HepG2 (cell line): ENCODE data around the gene EPHA1. TPM values are rescaled to one million over a fixed set of nuclear protein-coding genes. Genes with fewer than 3 reads are reported as not detected.
A peak's percentile ranks its signal among the peaks of the same experiment; 100 is the strongest.

ENCODE experiments used
- ELF3 ChIP-seq: IDR thresholded peaks from 2 replicates; pipeline ENCODE4 v1.6.1; 2016; ENCODE audit warnings: missing genetic modification reagents, missing compliant biosample characterization
- SRY ChIP-seq: sonication (generic); formaldehyde crosslinking; IDR thresholded peaks from 2 replicates; pipeline ENCODE4 v1.8.0; 2022; ENCODE audit warnings: mild to moderate bottlenecking, missing genetic modification reagents
- TCF12 ChIP-seq, 2 experiments: fragments of 450-650 bp in 1 of 2; sonication (generic) in 1 of 2; formaldehyde crosslinking in 1 of 2; IDR thresholded peaks; 2 replicates each; pipeline versions ENCODE4 v1.6.1 to v1.8.0; 2017 to 2022; ENCODE audit warnings: antibody characterized with exemption in 1 of 2, mild to moderate bottlenecking in 1 of 2, missing genetic modification reagents in 1 of 2, moderate library complexity in 1 of 2
- ZNF44 ChIP-seq: sonication (generic); formaldehyde crosslinking; IDR thresholded peaks from 2 replicates; pipeline ENCODE4 v1.5.1; 2020; ENCODE audit warnings: mild to moderate bottlenecking, missing genetic modification reagents
- ZNF513 ChIP-seq: sonication (generic); formaldehyde crosslinking; conservative IDR thresholded peaks from 2 replicates; pipeline ENCODE4 v1.5.0; 2020; ENCODE audit warnings: missing genetic modification reagents
- ZXDC ChIP-seq: sonication (generic); formaldehyde crosslinking; IDR thresholded peaks from 2 replicates; pipeline ENCODE4 v1.5.0; 2020; ENCODE audit warnings: mild to moderate bottlenecking, missing genetic modification reagents
- polyA plus RNA-seq, 8 experiments: library from polyadenylated mRNA; depleted of rRNA in 3 of 8; stranded (reverse) in 7 of 8; unstranded in 1 of 8; fragments of >200 nt; fragmentation: Illumina TruSeq in 4 of 8; extraction: Trizol in 4 of 8; gene quantifications; 2 replicates each; pipeline versions ENCODE4 v1.2.1 to v1.2.3, GENCODE V29; 2011 to 2016; ENCODE audit warnings: low read depth in 4 of 8, missing spikeins in 1 of 8, mixed read lengths in 1 of 8; ENCODE audit not compliant: insufficient read depth in 1 of 8
- total RNA-seq, 5 experiments: library from RNA; depleted of rRNA; stranded (reverse); fragments of >200 nt; fragmentation: Illumina TruSeq; extraction: Trizol; gene quantifications; 2 replicates each; pipeline ENCODE4 v1.2.3, GENCODE V29; 2016; ENCODE audit warnings: low read depth in 1 of 5
- TF ChIP-seq, protein P1 (sequence below): sonication (generic); formaldehyde crosslinking; conservative IDR thresholded peaks from 2 replicates; pipeline ENCODE4 v1.8.1; 2023; ENCODE audit warnings: missing genetic modification reagents
- TF ChIP-seq, protein P2 (sequence below): sonication (generic); formaldehyde crosslinking; IDR thresholded peaks from 2 replicates; pipeline ENCODE4 v1.4.0; 2020; ENCODE audit warnings: missing genetic modification reagents, borderline replicate concordance
- TF ChIP-seq, protein P3 (sequence below): sonication (generic); formaldehyde crosslinking; IDR thresholded peaks from 2 replicates; pipeline ENCODE4 v1.9.0; 2021; ENCODE audit warnings: mild to moderate bottlenecking, missing genetic modification reagents

The EPHA1 gene
- total and polyA plus RNA-seq, 2 of the 13 experiments (the other 11 are each of a cell fraction or from before 2014, with no cell fraction given): 4.6 to 17.1 TPM

- TF ChIP-seq, protein P1, sequence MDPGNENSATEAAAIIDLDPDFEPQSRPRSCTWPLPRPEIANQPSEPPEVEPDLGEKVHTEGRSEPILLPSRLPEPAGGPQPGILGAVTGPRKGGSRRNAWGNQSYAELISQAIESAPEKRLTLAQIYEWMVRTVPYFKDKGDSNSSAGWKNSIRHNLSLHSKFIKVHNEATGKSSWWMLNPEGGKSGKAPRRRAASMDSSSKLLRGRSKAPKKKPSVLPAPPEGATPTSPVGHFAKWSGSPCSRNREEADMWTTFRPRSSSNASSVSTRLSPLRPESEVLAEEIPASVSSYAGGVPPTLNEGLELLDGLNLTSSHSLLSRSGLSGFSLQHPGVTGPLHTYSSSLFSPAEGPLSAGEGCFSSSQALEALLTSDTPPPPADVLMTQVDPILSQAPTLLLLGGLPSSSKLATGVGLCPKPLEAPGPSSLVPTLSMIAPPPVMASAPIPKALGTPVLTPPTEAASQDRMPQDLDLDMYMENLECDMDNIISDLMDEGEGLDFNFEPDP (CRISPR knock-in tag): no peak
- TF ChIP-seq ELF3: peak; percentile 56
- TF ChIP-seq, protein P2, sequence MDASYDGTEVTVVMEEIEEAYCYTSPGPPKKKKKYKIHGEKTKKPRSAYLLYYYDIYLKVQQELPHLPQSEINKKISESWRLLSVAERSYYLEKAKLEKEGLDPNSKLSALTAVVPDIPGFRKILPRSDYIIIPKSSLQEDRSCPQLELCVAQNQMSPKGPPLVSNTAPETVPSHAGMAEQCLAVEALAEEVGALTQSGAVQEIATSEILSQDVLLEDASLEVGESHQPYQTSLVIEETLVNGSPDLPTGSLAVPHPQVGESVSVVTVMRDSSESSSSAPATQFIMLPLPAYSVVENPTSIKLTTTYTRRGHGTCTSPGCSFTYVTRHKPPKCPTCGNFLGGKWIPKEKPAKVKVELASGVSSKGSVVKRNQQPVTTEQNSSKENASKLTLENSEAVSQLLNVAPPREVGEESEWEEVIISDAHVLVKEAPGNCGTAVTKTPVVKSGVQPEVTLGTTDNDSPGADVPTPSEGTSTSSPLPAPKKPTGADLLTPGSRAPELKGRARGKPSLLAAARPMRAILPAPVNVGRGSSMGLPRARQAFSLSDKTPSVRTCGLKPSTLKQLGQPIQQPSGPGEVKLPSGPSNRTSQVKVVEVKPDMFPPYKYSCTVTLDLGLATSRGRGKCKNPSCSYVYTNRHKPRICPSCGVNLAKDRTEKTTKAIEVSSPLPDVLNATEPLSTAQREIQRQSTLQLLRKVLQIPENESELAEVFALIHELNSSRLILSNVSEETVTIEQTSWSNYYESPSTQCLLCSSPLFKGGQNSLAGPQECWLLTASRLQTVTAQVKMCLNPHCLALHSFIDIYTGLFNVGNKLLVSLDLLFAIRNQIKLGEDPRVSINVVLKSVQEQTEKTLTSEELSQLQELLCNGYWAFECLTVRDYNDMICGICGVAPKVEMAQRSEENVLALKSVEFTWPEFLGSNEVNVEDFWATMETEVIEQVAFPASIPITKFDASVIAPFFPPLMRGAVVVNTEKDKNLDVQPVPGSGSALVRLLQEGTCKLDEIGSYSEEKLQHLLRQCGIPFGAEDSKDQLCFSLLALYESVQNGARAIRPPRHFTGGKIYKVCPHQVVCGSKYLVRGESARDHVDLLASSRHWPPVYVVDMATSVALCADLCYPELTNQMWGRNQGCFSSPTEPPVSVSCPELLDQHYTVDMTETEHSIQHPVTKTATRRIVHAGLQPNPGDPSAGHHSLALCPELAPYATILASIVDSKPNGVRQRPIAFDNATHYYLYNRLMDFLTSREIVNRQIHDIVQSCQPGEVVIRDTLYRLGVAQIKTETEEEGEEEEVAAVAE (CRISPR knock-in tag): no peak
- no peak for TF ChIP-seq ZNF44 (CRISPR knock-in tag)
- TF ChIP-seq, protein P3, sequence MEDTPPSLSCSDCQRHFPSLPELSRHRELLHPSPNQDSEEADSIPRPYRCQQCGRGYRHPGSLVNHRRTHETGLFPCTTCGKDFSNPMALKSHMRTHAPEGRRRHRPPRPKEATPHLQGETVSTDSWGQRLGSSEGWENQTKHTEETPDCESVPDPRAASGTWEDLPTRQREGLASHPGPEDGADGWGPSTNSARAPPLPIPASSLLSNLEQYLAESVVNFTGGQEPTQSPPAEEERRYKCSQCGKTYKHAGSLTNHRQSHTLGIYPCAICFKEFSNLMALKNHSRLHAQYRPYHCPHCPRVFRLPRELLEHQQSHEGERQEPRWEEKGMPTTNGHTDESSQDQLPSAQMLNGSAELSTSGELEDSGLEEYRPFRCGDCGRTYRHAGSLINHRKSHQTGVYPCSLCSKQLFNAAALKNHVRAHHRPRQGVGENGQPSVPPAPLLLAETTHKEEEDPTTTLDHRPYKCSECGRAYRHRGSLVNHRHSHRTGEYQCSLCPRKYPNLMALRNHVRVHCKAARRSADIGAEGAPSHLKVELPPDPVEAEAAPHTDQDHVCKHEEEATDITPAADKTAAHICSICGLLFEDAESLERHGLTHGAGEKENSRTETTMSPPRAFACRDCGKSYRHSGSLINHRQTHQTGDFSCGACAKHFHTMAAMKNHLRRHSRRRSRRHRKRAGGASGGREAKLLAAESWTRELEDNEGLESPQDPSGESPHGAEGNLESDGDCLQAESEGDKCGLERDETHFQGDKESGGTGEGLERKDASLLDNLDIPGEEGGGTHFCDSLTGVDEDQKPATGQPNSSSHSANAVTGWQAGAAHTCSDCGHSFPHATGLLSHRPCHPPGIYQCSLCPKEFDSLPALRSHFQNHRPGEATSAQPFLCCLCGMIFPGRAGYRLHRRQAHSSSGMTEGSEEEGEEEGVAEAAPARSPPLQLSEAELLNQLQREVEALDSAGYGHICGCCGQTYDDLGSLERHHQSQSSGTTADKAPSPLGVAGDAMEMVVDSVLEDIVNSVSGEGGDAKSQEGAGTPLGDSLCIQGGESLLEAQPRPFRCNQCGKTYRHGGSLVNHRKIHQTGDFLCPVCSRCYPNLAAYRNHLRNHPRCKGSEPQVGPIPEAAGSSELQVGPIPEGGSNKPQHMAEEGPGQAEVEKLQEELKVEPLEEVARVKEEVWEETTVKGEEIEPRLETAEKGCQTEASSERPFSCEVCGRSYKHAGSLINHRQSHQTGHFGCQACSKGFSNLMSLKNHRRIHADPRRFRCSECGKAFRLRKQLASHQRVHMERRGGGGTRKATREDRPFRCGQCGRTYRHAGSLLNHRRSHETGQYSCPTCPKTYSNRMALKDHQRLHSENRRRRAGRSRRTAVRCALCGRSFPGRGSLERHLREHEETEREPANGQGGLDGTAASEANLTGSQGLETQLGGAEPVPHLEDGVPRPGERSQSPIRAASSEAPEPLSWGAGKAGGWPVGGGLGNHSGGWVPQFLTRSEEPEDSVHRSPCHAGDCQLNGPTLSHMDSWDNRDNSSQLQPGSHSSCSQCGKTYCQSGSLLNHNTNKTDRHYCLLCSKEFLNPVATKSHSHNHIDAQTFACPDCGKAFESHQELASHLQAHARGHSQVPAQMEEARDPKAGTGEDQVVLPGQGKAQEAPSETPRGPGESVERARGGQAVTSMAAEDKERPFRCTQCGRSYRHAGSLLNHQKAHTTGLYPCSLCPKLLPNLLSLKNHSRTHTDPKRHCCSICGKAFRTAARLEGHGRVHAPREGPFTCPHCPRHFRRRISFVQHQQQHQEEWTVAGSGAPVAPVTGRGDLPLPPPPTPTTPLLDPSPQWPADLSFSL (CRISPR knock-in tag): no peak
- 0 out of 2 replicates have a peak, but pooled peaks have one; percentile 37 for TF ChIP-seq SRY (CRISPR knock-in tag)
- TF ChIP-seq TCF12 (IDR thresholded peaks at IDR 0.05): no peak
- no peak for TF ChIP-seq TCF12 (CRISPR knock-in tag; IDR thresholded peaks at IDR 0.05)
- TF ChIP-seq ZNF513 (CRISPR knock-in tag): no peak
- peak; percentile 67; the same call in 1 of the 2 replicates for TF ChIP-seq ZXDC (CRISPR knock-in tag)
Observed at GRCh38 chr7:143395187-143396149, 13.2 kb downstream of the EPHA1 start (continued).
